ENCODE data around the gene EFHD2.

The EFHD2 gene

GRCh38 chr1:15435239-15436077, 25.8 kb downstream of the EFHD2 start:
- H4K20me1 ChIP-seq (ENCODE audit: insufficient read depth, low read length, poor library complexity, severe bottlenecking) = no peaks in the 10 kb centered on the region
- no peaks in the 10 kb centered on the region for H3K27me3 ChIP-seq (ENCODE audit: insufficient read depth, low read length, poor library complexity, severe bottlenecking)
- H2AFZ ChIP-seq (ENCODE audit: low read length) = no peak overlapping the region
- H3F3A ChIP-seq (ENCODE audit: low read depth) = no peaks in the 10 kb centered on the region
- no peak overlapping the region for H3K9ac ChIP-seq (ENCODE audit: low read depth, low read length, poor library complexity, severe bottlenecking)
- H3K4me2 ChIP-seq (ENCODE audit: low read depth, low read length, poor library complexity, severe bottlenecking) = no peak overlapping the region
- TF ChIP-seq EZH2phosphoT487 (IDR thresholded peaks at IDR 0.05; ENCODE audit: borderline replicate concordance) (no peak), CTCF (conservative IDR thresholded peaks at IDR 0.05; ENCODE audit: low read length) (no peak)
- H3K9me2 ChIP-seq (replicated peaks; ENCODE audit: low read depth, low read length) = no peaks in the 10 kb centered on the region
- H3K4me1 ChIP-seq (ENCODE audit: insufficient read depth, low read length, poor library complexity, severe bottlenecking) = no peaks in the 10 kb centered on the region
- no peaks in the 10 kb centered on the region for H3K9me3 ChIP-seq (ENCODE audit: insufficient read depth, low read depth, low read length)
- H3K4me3 ChIP-seq (ENCODE audit: low read length, poor library complexity, severe bottlenecking) = no peak overlapping the region
- peaks cover 4% of the 10 kb centered on the region; the same call in 1 of the 2 replicates for H3K36me3 ChIP-seq (ENCODE audit: insufficient read depth, low read length)
- H3K79me2 ChIP-seq (ENCODE audit: insufficient read depth, low read length) = no peaks in the 10 kb centered on the region

GRCh38 chr1:15436881-15437442, 27.3 kb downstream of the EFHD2 start:
- H4K20me1 ChIP-seq (ENCODE audit: insufficient read depth, low read length, poor library complexity, severe bottlenecking) = no peaks in the 10 kb centered on the region
- no peak overlapping the region for H3K4me3 ChIP-seq (ENCODE audit: low read length, poor library complexity, severe bottlenecking)
- no peaks in the 10 kb centered on the region for H3K9me3 ChIP-seq (ENCODE audit: insufficient read depth, low read depth, low read length)
- no peaks in the 10 kb centered on the region for H3K9me2 ChIP-seq (replicated peaks; ENCODE audit: low read depth, low read length)
- no peaks in the 10 kb centered on the region for H3K27me3 ChIP-seq (ENCODE audit: insufficient read depth, low read length, poor library complexity, severe bottlenecking)
- no peaks in the 10 kb centered on the region for H3F3A ChIP-seq (ENCODE audit: low read depth)
- H3K9ac ChIP-seq (ENCODE audit: low read depth, low read length, poor library complexity, severe bottlenecking) = no peak overlapping the region
- no peaks in the 10 kb centered on the region for H3K36me3 ChIP-seq (ENCODE audit: insufficient read depth, low read length)
- H3K4me2 ChIP-seq (ENCODE audit: low read depth, low read length, poor library complexity, severe bottlenecking) = no peak overlapping the region
- H2AFZ ChIP-seq (ENCODE audit: low read length) = no peak overlapping the region
- H3K79me2 ChIP-seq (ENCODE audit: insufficient read depth, low read length) = no peaks in the 10 kb centered on the region
- TF ChIP-seq EZH2phosphoT487 (IDR thresholded peaks at IDR 0.05; ENCODE audit: borderline replicate concordance) (no peak), CTCF (conservative IDR thresholded peaks at IDR 0.05; ENCODE audit: low read length) (no peak)
- H3K4me1 ChIP-seq (ENCODE audit: insufficient read depth, low read length, poor library complexity, severe bottlenecking) = no peaks in the 10 kb centered on the region

- Histone ChIP-seq H3K36me3 (ENCODE audit: insufficient read depth, low read length) (no peaks in the 10 kb centered on the region), H3K4me1 (ENCODE audit: insufficient read depth, low read length, poor library complexity, severe bottlenecking) (no peaks in the 10 kb centered on the region), H3F3A (ENCODE audit: low read depth) (no peaks in the 10 kb centered on the region), H4K20me1 (ENCODE audit: insufficient read depth, low read length, poor library complexity, severe bottlenecking) (no peaks in the 10 kb centered on the region), H3K4me3 (ENCODE audit: low read length, poor library complexity, severe bottlenecking) (no peak overlapping the region), H3K9ac (ENCODE audit: low read depth, low read length, poor library complexity, severe bottlenecking) (no peak overlapping the region), H3K9me3 (ENCODE audit: insufficient read depth, low read depth, low read length) (no peaks in the 10 kb centered on the region), H3K4me2 (ENCODE audit: low read depth, low read length, poor library complexity, severe bottlenecking) (no peak overlapping the region), H3K79me2 (ENCODE audit: insufficient read depth, low read length) (no peaks in the 10 kb centered on the region), H2AFZ (ENCODE audit: low read length) (no peak overlapping the region), H3K27me3 (ENCODE audit: insufficient read depth, low read length, poor library complexity, severe bottlenecking) (no peaks in the 10 kb centered on the region), H3K9me2 (replicated peaks; ENCODE audit: low read depth, low read length) (no peaks in the 10 kb centered on the region)
- TF ChIP-seq EZH2phosphoT487 (IDR thresholded peaks at IDR 0.05; ENCODE audit: borderline replicate concordance) (no peak), CTCF (conservative IDR thresholded peaks at IDR 0.05; ENCODE audit: low read length) (no peak)
These were observed 29.6 kb downstream of the EFHD2 start for GRCh38 chr1:15439325-15439724.

All from Loucy (cell line).